ENCODE results near the gene SCP2D1. TPM values are rescaled to one million over a fixed set of nuclear protein-coding genes. Genes with fewer than 3 reads are reported as not detected.

Gene SCP2D1
- total RNA-seq, 2 donors from 2014 or later: not detected

- H3K4me3 ChIP-seq: no peak overlapping the region
- intact Hi-C loops (cut with DNase I): no loop called here
- no peaks in the 10 kb centered on the region for H3K4me1 ChIP-seq
- TF ChIP-seq CTCF (IDR thresholded peaks at IDR 0.05): no peak
- H3K9me3 ChIP-seq: no peaks in the 10 kb centered on the region
- no peak overlapping the region for H3K9ac ChIP-seq (ENCODE audit: low read depth in 2 of 2, low read length in 2 of 2)
- H3K27ac ChIP-seq: no peak overlapping the region
- H3K27me3 ChIP-seq: no peaks in the 10 kb centered on the region
- no peaks in the 10 kb centered on the region for H3K36me3 ChIP-seq
- no peak for DNase-seq
These were observed 33.7 kb downstream of the SCP2D1 start for GRCh38 chr20:18847226-18847755.

- TF ChIP-seq CTCF (IDR thresholded peaks at IDR 0.05): no peak
- H3K36me3 ChIP-seq: no peaks in the 10 kb centered on the region
- DNase-seq: no peak
- intact Hi-C loops (cut with DNase I): no loop called here
- no peak overlapping the region for H3K27ac ChIP-seq
- no peaks in the 10 kb centered on the region for H3K4me1 ChIP-seq
- no peak overlapping the region for H3K4me3 ChIP-seq
- H3K9ac ChIP-seq (ENCODE audit: low read depth in 2 of 2, low read length in 2 of 2): no peak overlapping the region
- H3K27me3 ChIP-seq: no peaks in the 10 kb centered on the region
- no peaks in the 10 kb centered on the region for H3K9me3 ChIP-seq
These were observed 35.5 kb downstream of the SCP2D1 start for GRCh38 chr20:18849131-18849530.

GRCh38 chr20:18851629-18852028 is 38.0 kb downstream of the SCP2D1 start:
- intact Hi-C loops (cut with DNase I): no loop called here

GRCh38 chr20:18852318-18852717 is 38.7 kb downstream of the SCP2D1 start:
- no peak for DNase-seq
- H3K4me3 ChIP-seq: no peak overlapping the region
- H3K4me1 ChIP-seq: no peaks in the 10 kb centered on the region
- H3K27me3 ChIP-seq: no peaks in the 10 kb centered on the region
- no peak for TF ChIP-seq CTCF (IDR thresholded peaks at IDR 0.05)
- intact Hi-C loops (cut with DNase I): no loop called here
- H3K27ac ChIP-seq: no peak overlapping the region
- no peaks in the 10 kb centered on the region for H3K36me3 ChIP-seq
- no peaks in the 10 kb centered on the region for H3K9me3 ChIP-seq
- no peak overlapping the region for H3K9ac ChIP-seq (ENCODE audit: low read depth in 2 of 2, low read length in 2 of 2)

More at GRCh38 chr20:18851629-18852028, 38.0 kb downstream of the SCP2D1 start:
- no peaks in the 10 kb centered on the region for H3K36me3 ChIP-seq
- H3K9ac ChIP-seq (ENCODE audit: low read depth in 2 of 2, low read length in 2 of 2): no peak overlapping the region
- no peaks in the 10 kb centered on the region for H3K4me1 ChIP-seq
- no peaks in the 10 kb centered on the region for H3K9me3 ChIP-seq
- TF ChIP-seq CTCF (IDR thresholded peaks at IDR 0.05): no peak
- H3K4me3 ChIP-seq: no peak overlapping the region
- no peak overlapping the region for H3K27ac ChIP-seq
- no peaks in the 10 kb centered on the region for H3K27me3 ChIP-seq
- no peak for DNase-seq

GRCh38 chr20:18853216-18853615 is 39.6 kb downstream of the SCP2D1 start:
- Histone ChIP-seq H3K36me3 (no peaks in the 10 kb centered on the region), H3K4me1 (no peaks in the 10 kb centered on the region), H3K27me3 (no peaks in the 10 kb centered on the region), H3K9me3 (no peaks in the 10 kb centered on the region), H3K9ac (ENCODE audit: low read depth in 2 of 2, low read length in 2 of 2) (no peak overlapping the region), H3K27ac (no peak overlapping the region), H3K4me3 (no peak overlapping the region)
- intact Hi-C loops (cut with DNase I): no loop called here
- DNase-seq: no peak
- TF ChIP-seq CTCF (IDR thresholded peaks at IDR 0.05): no peak
